ENCODE data around the gene NTN1.

The NTN1 gene

DNA sequence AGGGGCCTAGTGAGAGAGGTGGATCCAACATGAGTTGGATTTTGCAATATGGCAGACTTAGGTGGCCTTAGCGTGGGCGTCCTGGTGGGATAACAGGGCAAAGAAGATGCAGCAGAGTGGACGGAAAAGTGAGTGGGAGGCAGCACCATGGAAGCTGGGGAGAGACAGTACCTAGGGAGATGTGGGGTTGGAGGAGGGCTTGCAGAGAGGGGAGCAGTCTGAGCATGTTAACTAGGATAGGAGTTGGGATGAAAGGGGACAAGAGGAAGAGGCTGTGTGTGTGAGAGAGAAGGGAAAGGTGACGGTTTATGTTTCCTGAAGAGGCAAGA is 120.1 kb downstream of the NTN1 start:
- Histone ChIP-seq H3K27me3 (replicated peaks in 2 of 5; ENCODE audit: control insufficient read depth in 4 of 5, insufficient read depth in 5 of 5, low read length in 4 of 5) (no peaks in the 10 kb centered on the region), H3K27ac (ENCODE audit: insufficient read depth in 1 of 2, low read depth in 1 of 2, low read length in 2 of 2, poor library complexity in 1 of 2, severe bottlenecking in 2 of 2) (no peak overlapping the region), H3K9me3 (ENCODE audit: control extremely low read depth in 1 of 5, control insufficient read depth in 4 of 5, insufficient read depth in 2 of 5, low read depth in 1 of 5, low read length in 4 of 5) (no peaks in the 10 kb centered on the region), H3K4me3 (ENCODE audit: control insufficient read depth in 1 of 7, extremely low read depth in 1 of 7, insufficient read depth in 4 of 7, low read depth in 2 of 7, low read length in 6 of 7) (no peak overlapping the region), H3K4me1 (ENCODE audit: control extremely low read depth in 1 of 4, control insufficient read depth in 4 of 4, insufficient read depth in 4 of 4, low read length in 3 of 4) (peaks cover 0 to 4% (median 0%) of the 10 kb centered on the region in 4 experiments), H3K36me3 (ENCODE audit: control insufficient read depth in 4 of 4, insufficient read depth in 4 of 4, low read length in 3 of 4) (no peaks in the 10 kb centered on the region)
- ChIA-PET CTCF (no interaction called here), POLR2A (no interaction called here)
- WGBS (ENCODE audit: insufficient coverage) = 100% methylated on average over 1 of the region's 4 CpGs
- no peak for DNase-seq

DNA sequence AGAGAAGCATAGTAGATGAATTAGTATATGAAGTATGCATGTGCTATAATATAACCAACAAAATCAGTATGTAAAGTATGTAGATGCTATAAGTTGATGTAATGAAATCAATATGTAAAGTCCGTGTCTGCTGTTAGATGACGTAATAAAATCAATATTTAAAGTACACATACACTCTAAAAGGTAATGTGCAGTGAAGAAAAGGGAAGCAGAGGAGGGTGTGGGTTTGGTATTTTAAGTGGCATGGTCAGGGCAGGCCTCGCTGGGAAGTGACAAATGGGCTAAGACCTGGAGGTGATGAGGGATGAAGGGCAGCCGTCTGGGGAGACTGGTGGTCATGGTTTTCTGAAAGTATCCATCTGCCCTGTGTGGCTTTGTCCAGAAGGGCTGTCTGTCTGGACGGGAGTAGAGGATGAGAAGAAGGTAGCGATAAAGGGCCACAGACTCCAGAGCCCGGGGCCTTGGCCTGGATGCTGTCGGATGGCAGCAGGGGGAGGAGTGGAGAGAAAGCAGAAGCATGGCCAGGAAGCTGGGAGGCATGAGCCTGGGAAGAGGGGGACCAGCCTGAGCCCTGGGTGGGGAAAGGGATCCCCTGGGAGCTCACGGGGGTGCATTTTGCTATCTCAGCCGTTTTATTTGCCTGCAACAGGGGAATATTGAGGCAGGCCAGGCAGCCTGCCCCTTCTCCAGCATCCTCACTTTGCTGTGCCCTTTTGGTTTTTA is 121.6 kb downstream of the NTN1 start:
- Histone ChIP-seq H3K4me1 (ENCODE audit: control extremely low read depth in 1 of 4, control insufficient read depth in 4 of 4, insufficient read depth in 4 of 4, low read length in 3 of 4) (no peaks in the 10 kb centered on the region), H3K27ac (ENCODE audit: insufficient read depth in 1 of 2, low read depth in 1 of 2, low read length in 2 of 2, poor library complexity in 1 of 2, severe bottlenecking in 2 of 2) (no peak overlapping the region), H3K36me3 (ENCODE audit: control insufficient read depth in 4 of 4, insufficient read depth in 4 of 4, low read length in 3 of 4) (no peaks in the 10 kb centered on the region), H3K9me3 (ENCODE audit: control extremely low read depth in 1 of 5, control insufficient read depth in 4 of 5, insufficient read depth in 2 of 5, low read depth in 1 of 5, low read length in 4 of 5) (no peaks in the 10 kb centered on the region), H3K4me3 (ENCODE audit: control insufficient read depth in 1 of 7, extremely low read depth in 1 of 7, insufficient read depth in 4 of 7, low read depth in 2 of 7, low read length in 6 of 7) (no peak overlapping the region), H3K27me3 (replicated peaks in 2 of 5; ENCODE audit: control insufficient read depth in 4 of 5, insufficient read depth in 5 of 5, low read length in 4 of 5) (no peaks in the 10 kb centered on the region)
- 93% methylated on average over 8 of the region's 10 CpGs for WGBS (ENCODE audit: insufficient coverage)
- no peak for DNase-seq
- POLR2A ChIA-PET = no interaction called here
- CTCF ChIA-PET = no interaction called here

DNA sequence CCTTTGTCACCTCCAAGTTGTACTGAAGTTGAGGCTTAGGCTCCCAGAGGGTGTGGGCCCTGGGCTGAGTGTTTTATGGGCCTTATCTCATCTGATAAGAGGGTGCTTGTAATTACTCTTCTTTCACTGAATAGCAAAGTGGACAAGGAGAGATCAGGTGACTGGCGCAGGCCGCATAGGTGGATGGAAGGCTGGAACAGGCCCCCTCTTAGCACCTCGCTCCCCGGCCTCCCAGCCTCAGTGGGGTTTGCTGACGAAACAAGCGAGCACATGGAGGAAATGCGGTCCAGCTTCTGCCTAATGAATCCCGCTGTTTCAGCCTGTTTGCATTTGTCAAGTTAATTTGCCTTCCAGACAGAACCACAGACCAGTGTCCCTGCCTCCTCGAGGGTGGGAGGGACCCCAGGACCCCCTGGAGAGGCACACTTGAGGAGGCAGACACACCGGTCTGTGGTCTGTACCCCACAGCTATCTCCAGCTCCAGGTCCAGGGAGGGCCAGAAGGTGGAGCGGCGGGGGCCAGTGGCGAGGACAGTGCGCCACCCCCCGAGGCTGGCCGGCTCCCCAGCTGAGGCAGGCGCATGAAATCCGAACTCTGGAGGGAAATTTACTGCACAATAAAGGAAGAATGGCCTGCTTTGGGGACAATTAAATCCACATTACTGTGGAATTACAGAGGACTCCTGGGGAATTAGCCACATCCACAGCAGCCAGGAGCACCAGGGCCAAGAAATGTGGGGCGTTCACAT is 123.4 kb downstream of the NTN1 start:
- DNase-seq = no peak
- Histone ChIP-seq H3K4me3 (ENCODE audit: control insufficient read depth in 1 of 7, extremely low read depth in 1 of 7, insufficient read depth in 4 of 7, low read depth in 2 of 7, low read length in 6 of 7) (no peak overlapping the region), H3K36me3 (ENCODE audit: control insufficient read depth in 4 of 4, insufficient read depth in 4 of 4, low read length in 3 of 4) (no peaks in the 10 kb centered on the region), H3K27ac (ENCODE audit: insufficient read depth in 1 of 2, low read depth in 1 of 2, low read length in 2 of 2, poor library complexity in 1 of 2, severe bottlenecking in 2 of 2) (no peak overlapping the region), H3K9me3 (ENCODE audit: control extremely low read depth in 1 of 5, control insufficient read depth in 4 of 5, insufficient read depth in 2 of 5, low read depth in 1 of 5, low read length in 4 of 5) (no peaks in the 10 kb centered on the region), H3K27me3 (replicated peaks in 2 of 5; ENCODE audit: control insufficient read depth in 4 of 5, insufficient read depth in 5 of 5, low read length in 4 of 5) (peaks cover 0 to 2% (median 0%) of the 10 kb centered on the region in 5 experiments), H3K4me1 (ENCODE audit: control extremely low read depth in 1 of 4, control insufficient read depth in 4 of 4, insufficient read depth in 4 of 4, low read length in 3 of 4) (no peaks in the 10 kb centered on the region)
- 97% methylated on average over 14 of the region's 19 CpGs for WGBS (ENCODE audit: insufficient coverage)
- ChIA-PET POLR2A (no interaction called here), CTCF (no interaction called here)

DNA sequence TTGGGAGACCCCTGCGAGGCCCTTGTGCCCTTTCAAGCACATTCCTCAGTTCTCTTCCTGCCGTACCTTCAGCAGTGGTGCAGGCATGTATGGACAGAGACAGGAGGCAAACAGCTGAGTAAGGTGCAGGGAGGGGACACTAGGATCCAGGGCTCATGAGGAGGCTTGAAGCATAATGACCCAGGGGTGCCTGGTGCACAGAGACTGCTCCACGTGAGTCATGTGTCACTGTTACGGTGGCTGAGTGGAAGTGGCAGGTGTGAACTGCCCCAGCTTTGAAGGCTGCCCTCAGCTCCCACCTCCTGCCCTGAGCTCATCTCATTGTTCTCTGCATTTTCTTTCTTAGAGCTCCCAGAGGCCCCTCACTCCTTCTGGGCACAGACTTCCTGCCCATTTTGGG is 124.8 kb downstream of the NTN1 start:
- no peak overlapping the region for H3K4me3 ChIP-seq (ENCODE audit: control insufficient read depth in 1 of 7, extremely low read depth in 1 of 7, insufficient read depth in 4 of 7, low read depth in 2 of 7, low read length in 6 of 7)
- peaks cover 0 to 10% (median 0%) of the 10 kb centered on the region in 5 experiments for H3K27me3 ChIP-seq (replicated peaks in 2 of 5; ENCODE audit: control insufficient read depth in 4 of 5, insufficient read depth in 5 of 5, low read length in 4 of 5)
- no peaks in the 10 kb centered on the region for H3K9me3 ChIP-seq (ENCODE audit: control extremely low read depth in 1 of 5, control insufficient read depth in 4 of 5, insufficient read depth in 2 of 5, low read depth in 1 of 5, low read length in 4 of 5)
- no peaks in the 10 kb centered on the region for H3K36me3 ChIP-seq (ENCODE audit: control insufficient read depth in 4 of 4, insufficient read depth in 4 of 4, low read length in 3 of 4)
- no peaks in the 10 kb centered on the region for H3K4me1 ChIP-seq (ENCODE audit: control extremely low read depth in 1 of 4, control insufficient read depth in 4 of 4, insufficient read depth in 4 of 4, low read length in 3 of 4)
- DNase-seq = no peak
- no peak overlapping the region for H3K27ac ChIP-seq (ENCODE audit: insufficient read depth in 1 of 2, low read depth in 1 of 2, low read length in 2 of 2, poor library complexity in 1 of 2, severe bottlenecking in 2 of 2)
- CTCF ChIA-PET = interaction anchor here (0.8 to 1.3 kb wide), 2 partner anchors 11 to 16 kb away, joined by 3 to 4 read pairs; no protein-coding TSS in a partner anchor
- 89% methylated on average over 3 of the region's 4 CpGs for WGBS (ENCODE audit: insufficient coverage)
- POLR2A ChIA-PET = no interaction called here

DNA sequence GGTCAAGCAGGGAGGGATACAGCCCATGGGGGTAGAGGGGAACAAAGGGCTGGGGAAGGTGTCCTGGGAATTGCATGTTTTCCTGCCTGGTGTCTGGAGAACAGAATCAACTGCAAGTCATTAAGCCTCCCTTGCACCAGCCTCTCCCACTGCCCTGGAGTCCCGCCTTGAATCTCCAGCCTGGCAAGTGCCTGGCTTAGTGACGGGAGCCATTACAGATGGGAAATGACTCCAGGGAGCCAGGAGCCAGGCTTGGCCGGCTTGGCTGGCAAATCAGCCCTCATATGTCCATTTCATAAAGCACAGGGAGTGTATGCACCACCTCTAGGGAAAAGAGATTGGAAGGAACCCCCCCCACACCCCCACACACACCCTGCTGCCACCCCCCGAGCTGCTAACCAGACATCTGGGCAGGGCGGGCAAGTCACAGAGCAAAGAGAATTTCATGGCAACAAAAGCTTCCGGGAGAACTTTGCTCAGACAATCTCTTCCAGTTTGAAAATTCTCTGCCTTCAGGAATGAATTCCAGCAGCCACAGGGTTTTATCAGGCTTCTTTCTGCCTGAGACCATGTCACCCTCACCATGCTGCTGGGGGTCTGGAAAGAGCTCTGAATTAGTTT is 127.7 kb downstream of the NTN1 start:
- Histone ChIP-seq H3K27ac (ENCODE audit: insufficient read depth in 1 of 2, low read depth in 1 of 2, low read length in 2 of 2, poor library complexity in 1 of 2, severe bottlenecking in 2 of 2) (no peak overlapping the region), H3K27me3 (replicated peaks in 2 of 5; ENCODE audit: control insufficient read depth in 4 of 5, insufficient read depth in 5 of 5, low read length in 4 of 5) (peaks cover 0 to 10% (median 0%) of the 10 kb centered on the region in 5 experiments), H3K4me1 (ENCODE audit: control extremely low read depth in 1 of 4, control insufficient read depth in 4 of 4, insufficient read depth in 4 of 4, low read length in 3 of 4) (no peaks in the 10 kb centered on the region), H3K9me3 (ENCODE audit: control extremely low read depth in 1 of 5, control insufficient read depth in 4 of 5, insufficient read depth in 2 of 5, low read depth in 1 of 5, low read length in 4 of 5) (no peaks in the 10 kb centered on the region), H3K36me3 (ENCODE audit: control insufficient read depth in 4 of 4, insufficient read depth in 4 of 4, low read length in 3 of 4) (no peaks in the 10 kb centered on the region), H3K4me3 (ENCODE audit: control insufficient read depth in 1 of 7, extremely low read depth in 1 of 7, insufficient read depth in 4 of 7, low read depth in 2 of 7, low read length in 6 of 7) (no peak overlapping the region)
- POLR2A ChIA-PET = no interaction called here
- no peak for DNase-seq
- CTCF ChIA-PET = no interaction called here
- 100% methylated on average over 6 of the region's 6 CpGs for WGBS (ENCODE audit: insufficient coverage)

DNA sequence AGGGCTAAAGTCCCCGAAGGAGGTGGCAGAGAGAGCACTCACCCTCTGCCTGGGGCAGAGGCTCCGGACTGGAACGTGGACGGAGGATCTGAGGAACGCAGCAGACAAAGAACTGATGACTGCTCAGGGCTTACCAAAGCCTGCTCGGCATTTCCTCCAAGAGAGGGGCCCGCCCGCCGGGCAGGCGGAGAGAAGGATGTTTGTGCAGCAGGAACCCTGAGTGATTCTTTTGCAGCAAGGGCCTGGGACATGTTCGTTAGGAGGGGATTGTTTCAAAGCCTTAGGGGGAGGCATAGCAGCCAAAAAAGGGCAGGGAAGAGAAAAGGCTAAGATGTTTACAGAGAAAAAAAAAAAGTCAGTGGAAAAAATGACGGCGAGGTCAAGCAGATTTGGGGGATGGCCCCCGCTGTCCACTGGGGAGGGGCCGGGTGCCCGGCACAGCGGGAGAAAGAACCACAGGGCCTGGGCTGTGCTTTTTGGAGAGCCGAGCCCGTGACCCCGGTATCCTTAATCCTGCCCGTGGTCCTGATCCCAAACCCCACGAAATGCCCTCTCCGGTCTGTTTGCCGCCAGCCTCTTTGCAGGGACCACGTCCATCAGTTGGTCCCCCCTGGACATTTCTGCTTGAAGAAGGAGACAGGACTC is 129.3 kb downstream of the NTN1 start:
- Histone ChIP-seq H3K4me1 (ENCODE audit: control extremely low read depth in 1 of 4, control insufficient read depth in 4 of 4, insufficient read depth in 4 of 4, low read length in 3 of 4) (no peaks in the 10 kb centered on the region), H3K27me3 (replicated peaks in 2 of 5; ENCODE audit: control insufficient read depth in 4 of 5, insufficient read depth in 5 of 5, low read length in 4 of 5) (peaks cover 0 to 10% (median 0%) of the 10 kb centered on the region in 5 experiments), H3K4me3 (ENCODE audit: control insufficient read depth in 1 of 7, extremely low read depth in 1 of 7, insufficient read depth in 4 of 7, low read depth in 2 of 7, low read length in 6 of 7) (no peak overlapping the region), H3K27ac (ENCODE audit: insufficient read depth in 1 of 2, low read depth in 1 of 2, low read length in 2 of 2, poor library complexity in 1 of 2, severe bottlenecking in 2 of 2) (no peak overlapping the region), H3K9me3 (ENCODE audit: control extremely low read depth in 1 of 5, control insufficient read depth in 4 of 5, insufficient read depth in 2 of 5, low read depth in 1 of 5, low read length in 4 of 5) (no peaks in the 10 kb centered on the region), H3K36me3 (ENCODE audit: control insufficient read depth in 4 of 4, insufficient read depth in 4 of 4, low read length in 3 of 4) (no peaks in the 10 kb centered on the region)
- DNase-seq = no peak
- ChIA-PET CTCF (no interaction called here), POLR2A (no interaction called here)
- 78% methylated on average over 21 of the region's 25 CpGs for whole genome bisulfite sequencing (ENCODE audit: insufficient coverage)

DNA sequence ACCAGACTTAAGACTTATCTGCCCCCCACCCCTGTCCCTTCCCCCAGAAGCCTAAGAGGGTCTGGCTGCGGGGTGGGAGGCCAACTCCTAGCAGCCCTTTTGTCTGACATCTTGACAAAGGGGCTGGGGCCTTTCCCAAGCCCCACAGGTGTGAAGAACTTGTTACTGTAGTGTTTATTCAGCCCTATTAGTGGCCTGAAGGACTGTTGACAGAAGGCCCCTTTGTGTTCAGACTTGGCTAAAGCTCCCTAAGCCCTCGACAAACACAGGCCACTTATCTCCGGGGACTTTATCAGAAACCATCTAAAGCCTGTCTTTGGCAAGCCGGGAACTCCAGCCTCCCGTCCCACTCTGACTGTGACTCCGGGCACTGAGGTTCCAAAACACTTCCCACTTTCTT is 129.8 kb downstream of the NTN1 start:
- ChIA-PET CTCF (no interaction called here), POLR2A (no interaction called here)
- WGBS (ENCODE audit: insufficient coverage) = 100% methylated on average over 2 of the region's 6 CpGs
- Histone ChIP-seq H3K27me3 (replicated peaks in 2 of 5; ENCODE audit: control insufficient read depth in 4 of 5, insufficient read depth in 5 of 5, low read length in 4 of 5) (peaks cover 0 to 10% (median 0%) of the 10 kb centered on the region in 5 experiments), H3K4me3 (ENCODE audit: control insufficient read depth in 1 of 7, extremely low read depth in 1 of 7, insufficient read depth in 4 of 7, low read depth in 2 of 7, low read length in 6 of 7) (no peak overlapping the region), H3K4me1 (ENCODE audit: control extremely low read depth in 1 of 4, control insufficient read depth in 4 of 4, insufficient read depth in 4 of 4, low read length in 3 of 4) (no peaks in the 10 kb centered on the region), H3K27ac (ENCODE audit: insufficient read depth in 1 of 2, low read depth in 1 of 2, low read length in 2 of 2, poor library complexity in 1 of 2, severe bottlenecking in 2 of 2) (no peak overlapping the region), H3K36me3 (ENCODE audit: control insufficient read depth in 4 of 4, insufficient read depth in 4 of 4, low read length in 3 of 4) (no peaks in the 10 kb centered on the region), H3K9me3 (ENCODE audit: control extremely low read depth in 1 of 5, control insufficient read depth in 4 of 5, insufficient read depth in 2 of 5, low read depth in 1 of 5, low read length in 4 of 5) (no peaks in the 10 kb centered on the region)
- DNase-seq = no peak

All from common myeloid progenitor, CD34-positive (primary cell).